Tongue (tissue), 2 donors: ENCODE data around the gene CRYAA. TPM values are rescaled to one million over a fixed set of nuclear protein-coding genes. Genes with fewer than 3 reads are reported as not detected.
A peak's percentile ranks its signal among the peaks of the same experiment; 100 is the strongest.
"Not testable (repeated sequence)": the region's sequence is repeated elsewhere in the genome, so short reads cannot be mapped to it uniquely, and the experiment has no call there.

ENCODE experiments used
- DNase-seq: peaks from one replicate; pipeline ENCODE4 v3.0.0-alpha.2; 2015
- total RNA-seq: library from RNA; depleted of rRNA; stranded (reverse); fragments of >200 nt; gene quantifications from one replicate; pipeline ENCODE4 v1.2.3, GENCODE V29; 2014

Gene CRYAA
- total RNA-seq, 1 donor from 2014 or later = not detected

DNA sequence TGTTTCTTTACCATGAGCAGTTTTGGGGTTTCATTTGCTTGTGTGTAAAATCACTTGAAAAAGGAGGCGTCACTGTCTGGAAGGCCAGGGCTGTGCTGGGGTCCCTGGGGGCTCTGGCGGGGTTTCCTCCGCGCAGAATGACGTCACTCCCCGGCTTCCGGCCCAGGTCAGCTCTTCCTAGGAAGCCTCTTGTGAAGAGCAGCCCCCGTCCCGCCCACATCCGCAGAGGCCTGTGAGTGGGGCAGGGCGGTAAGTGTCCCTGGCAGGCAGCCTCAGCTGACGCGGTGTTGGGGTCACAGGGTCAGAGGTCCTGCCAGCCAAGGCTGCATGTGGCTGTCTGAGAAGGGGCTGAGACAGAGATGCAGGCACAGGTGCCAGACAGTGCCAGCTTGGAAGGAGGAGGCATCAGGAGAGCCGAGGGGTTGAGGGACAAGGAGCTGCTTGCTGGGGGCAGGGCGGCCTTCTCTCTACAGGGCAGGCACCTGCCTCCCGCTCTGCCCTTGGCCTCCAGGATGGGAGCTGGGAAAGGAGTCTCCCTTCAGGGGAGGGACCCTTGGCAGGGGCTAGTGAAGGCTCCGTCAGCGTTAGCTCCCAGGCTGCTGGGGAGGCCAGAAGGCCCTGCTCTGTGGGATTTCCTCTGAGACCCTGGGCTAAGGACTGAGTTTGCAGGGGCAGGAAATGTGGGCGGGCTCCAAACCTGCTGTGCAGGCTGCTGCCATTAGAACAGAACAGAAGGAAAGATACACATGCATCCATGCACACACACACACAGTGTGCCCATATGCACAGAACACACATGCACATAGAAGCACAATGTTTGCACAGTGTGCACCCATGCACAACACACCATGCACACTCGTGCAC, 8.5 kb downstream of the CRYAA start:
- DNase-seq = not testable (repeated sequence)

- not testable (repeated sequence) for DNase-seq
Observed at GRCh38 chr21:43178175-43178826, 9.5 kb downstream of the CRYAA start.

GRCh38 chr21:43181033-43181432, 12.2 kb downstream of the CRYAA start:
- DNase-seq = not testable (repeated sequence)

GRCh38 chr21:43187268-43187667, 18.5 kb downstream of the CRYAA start:
- DNase-seq = not testable (repeated sequence)

GRCh38 chr21:43187715-43188114, 18.9 kb downstream of the CRYAA start:
- DNase-seq = no peak

GRCh38 chr21:43188181-43188580, 19.4 kb downstream of the CRYAA start:
- no peak for DNase-seq

DNA sequence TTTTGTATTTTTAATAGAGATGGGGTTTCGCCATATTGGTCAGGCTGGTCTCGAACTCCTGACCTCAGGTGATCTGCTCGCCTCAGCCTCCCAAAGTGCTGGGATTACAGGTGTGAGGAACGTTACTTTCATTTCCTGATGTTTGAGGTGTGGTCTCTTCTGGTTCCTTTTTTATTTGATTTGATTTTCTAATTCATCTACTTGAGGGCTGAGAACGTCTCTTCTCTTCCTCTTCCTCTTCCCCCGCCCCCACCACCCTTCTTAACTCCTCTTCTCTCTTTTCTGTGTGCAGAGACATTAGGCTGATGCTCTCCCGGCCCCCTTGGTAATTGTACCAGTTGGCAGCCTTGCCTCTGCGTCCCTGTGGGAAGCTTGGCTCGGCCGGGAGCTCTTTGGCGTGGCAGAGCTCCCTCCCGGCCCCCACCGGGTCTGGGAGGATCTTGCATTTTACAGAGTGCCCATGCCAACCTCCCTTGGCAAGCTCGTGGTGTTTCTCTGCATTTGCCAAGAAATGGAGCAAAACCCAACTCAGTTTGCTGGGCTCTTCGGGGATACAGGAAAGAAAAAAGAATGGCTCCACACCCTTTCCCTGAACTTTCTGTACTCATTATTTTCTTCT, 19.9 kb downstream of the CRYAA start:
- peak; percentile 87 for DNase-seq

- no peak for DNase-seq
Observed at GRCh38 chr21:43189936-43190335, 21.1 kb downstream of the CRYAA start.

- no peak for DNase-seq
Observed at GRCh38 chr21:43190544-43190943, 21.7 kb downstream of the CRYAA start.

DNA sequence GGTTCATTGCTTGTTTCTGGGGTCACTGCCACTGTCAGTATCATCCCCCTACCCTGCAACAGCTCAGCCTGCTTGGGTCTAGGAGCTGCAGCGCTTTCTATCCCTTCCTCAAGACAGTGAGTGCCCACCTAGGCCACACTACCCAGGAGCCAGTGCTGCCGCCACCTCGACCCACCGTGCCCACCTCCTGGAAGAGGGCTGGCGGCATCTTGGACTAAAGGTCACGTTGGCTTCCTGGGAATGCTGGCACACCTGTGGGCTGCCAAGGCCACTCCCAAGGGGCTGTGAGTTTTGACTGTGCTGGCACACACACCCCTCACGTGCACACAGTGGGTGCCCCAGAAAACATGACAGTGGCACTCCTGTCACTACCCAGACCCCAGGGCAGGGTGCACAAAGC, 22.1 kb downstream of the CRYAA start:
- no peak for DNase-seq

DNA sequence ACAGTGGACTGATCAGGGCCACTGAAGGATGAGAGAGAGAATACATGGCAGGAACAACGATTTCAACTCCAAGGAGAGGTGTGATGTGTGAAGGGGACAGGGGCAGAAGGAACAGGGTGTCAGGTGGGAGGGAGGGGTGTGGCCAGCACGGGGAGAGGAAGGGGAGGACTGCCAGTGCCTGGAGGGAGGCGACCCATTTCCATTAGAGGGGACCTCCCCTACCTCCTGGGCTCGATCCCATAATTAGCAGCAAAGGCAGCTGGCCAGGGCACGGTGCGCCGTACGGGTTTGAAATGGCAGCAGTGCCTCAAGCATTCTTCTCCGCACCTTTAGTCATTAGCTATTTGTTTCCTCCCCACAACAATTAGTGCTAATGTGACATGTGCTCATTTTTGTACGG, 22.7 kb downstream of the CRYAA start:
- DNase-seq = no peak

GRCh38 chr21:43191971-43192370, 23.2 kb downstream of the CRYAA start:
- DNase-seq = no peak

DNA sequence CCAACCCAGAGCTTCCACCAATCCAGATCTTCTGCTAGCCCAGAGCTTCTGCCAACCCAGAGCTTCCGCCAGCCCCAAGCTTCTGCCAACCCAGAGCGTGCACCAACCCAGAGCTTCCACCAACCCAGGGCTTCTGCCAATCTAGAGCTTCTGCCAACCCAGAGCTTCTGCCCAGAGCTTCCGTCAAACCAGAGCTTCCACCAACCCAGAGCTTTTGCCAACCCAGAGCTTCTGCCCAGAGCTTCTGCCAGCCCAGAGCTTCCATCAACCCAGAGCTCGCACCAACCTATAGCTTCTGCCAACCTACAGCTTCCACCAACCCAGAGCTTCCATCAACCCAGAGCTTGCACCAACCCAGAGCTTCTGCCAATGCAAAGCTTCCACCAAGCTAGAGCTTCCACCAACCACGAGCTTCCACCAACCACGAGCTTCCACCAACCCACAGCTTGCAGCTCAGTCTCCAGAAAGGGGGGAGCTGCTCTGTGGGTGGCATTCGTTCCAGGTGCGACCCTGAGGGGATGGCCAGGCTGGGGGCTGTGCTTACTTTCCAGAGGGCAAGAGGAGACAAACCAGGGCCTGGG, 23.8 kb downstream of the CRYAA start:
- DNase-seq = no peak

GRCh38 chr21:43193088-43193650, 24.4 kb downstream of the CRYAA start:
- no peak for DNase-seq

- peak; percentile 52 for DNase-seq
Observed at GRCh38 chr21:43193651-43194302, 25.0 kb downstream of the CRYAA start.

DNA sequence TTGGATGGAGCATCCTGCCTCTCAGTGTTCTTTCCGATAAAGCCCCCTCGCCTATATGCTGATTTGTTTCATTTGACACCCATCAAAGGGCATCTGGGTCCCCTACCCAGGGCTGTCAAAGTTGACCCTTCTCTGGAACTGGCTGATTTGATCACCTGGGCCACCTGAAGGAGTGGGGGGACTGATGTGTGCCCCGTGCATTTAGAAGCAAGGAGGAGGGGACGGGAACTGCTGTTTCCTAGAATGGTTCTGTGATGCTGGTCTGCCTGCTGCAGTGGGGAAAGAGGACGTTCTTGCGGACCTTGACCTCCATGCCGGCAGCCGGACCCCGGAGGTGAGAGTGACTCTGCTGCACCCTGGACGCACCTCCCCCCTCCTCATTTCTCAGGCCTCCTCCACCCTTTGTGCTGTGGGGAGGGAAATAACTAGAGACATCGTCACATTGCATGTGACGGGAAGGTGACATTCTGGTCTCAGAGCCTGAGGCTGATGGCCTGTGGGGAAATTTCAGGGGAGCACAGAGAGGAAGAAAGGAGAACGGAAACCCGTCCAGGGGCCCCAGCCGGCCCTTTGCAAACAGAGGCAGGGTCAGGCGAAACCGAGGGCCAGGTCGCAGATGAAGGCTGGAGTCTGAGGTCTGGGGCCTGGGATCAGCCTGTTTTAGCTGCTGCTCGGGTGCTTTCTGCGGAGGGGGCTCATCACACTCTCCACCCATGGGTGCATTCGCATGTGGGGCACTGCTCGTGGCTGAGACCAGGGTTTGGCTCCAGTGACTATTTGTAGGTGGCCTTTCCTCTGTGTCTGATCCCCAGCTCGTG, 25.7 kb downstream of the CRYAA start:
- DNase-seq = no peak

DNA sequence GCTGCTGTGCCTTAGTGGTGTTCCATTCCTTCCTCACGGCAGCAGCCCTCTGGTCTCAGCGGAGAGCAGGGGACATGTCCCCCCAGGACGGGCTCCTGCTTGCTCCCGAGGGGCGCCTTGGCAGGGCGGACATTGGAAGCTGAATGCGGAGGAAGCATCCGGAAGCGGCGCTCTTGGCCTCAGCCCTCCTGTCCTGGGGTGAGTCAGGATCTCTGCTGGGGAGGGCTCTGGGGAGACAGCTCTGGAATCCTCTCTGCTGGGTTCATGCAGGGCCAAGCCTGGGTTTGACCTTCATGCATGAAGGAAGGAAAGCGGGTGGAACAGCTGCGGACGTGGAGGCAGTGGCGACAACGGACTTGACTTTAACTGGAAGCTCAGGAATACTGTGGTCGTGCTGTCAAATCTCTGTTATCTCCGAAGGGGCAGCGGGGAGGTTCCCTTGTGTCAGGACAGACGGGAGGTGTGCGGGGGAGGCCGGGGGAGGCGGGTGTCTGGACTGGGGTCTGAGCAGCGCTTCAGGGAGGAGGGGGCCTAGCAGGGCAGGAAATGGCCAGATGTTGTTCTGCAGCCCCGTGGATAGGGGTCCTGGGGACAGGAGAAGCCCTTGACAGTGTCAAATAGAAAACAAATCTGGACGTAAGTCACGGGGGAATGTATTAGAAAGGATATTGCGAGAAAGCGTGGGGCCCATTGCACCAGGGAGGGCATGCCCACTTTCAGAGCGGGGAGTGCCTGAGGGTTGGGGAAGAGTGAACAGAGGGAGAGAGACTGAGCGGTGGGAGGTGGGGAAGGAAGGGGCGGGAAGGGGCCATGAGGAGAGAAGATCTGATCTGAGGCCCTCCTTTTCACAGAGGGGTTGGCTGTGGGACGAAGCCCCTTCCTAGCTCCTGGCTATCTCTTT, 26.6 kb downstream of the CRYAA start:
- peak; percentile 21 for DNase-seq

DNA sequence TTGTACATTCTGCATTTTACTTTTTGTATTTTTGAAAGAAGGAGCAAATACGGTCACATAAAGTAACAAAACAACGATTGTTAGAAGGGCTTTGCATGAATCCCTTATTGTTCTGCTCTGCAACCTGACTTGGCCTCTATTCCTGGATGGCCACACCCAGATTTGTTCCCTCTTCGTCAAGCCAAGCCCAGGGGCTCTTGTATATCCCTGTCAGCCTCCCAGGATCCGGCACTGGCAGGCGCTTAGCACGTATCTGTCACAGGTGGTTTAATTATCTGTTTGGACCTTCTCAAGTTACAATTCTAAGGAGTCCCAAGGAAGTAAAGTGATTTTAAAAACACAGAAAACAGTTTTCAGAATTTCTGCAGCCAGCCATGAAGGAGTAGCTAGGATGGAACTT, 28.0 kb downstream of the CRYAA start:
- DNase-seq = peak; percentile 83

- no peak for DNase-seq
Observed at GRCh38 chr21:43198376-43198775, 29.6 kb downstream of the CRYAA start.

- DNase-seq = no peak
Observed at GRCh38 chr21:43201491-43201890, 32.7 kb downstream of the CRYAA start.
